ENCODE measurements around the gene WDR37.

WDR37 gene

GRCh38 chr10:1104971-1105370 is 48.8 kb downstream of the WDR37 start:
- DNase-seq: no peak
- Histone ChIP-seq H3K4me2 (ENCODE audit: low read length, poor library complexity, severe bottlenecking) (no peak overlapping the region), H3K79me1 (replicated peaks; ENCODE audit: low read length, poor library complexity, severe bottlenecking) (peaks cover 37% of the 10 kb centered on the region)

GRCh38 chr10:1107004-1107403 is 50.8 kb downstream of the WDR37 start:
- no peak overlapping the region for H4K91ac ChIP-seq (ENCODE audit: low read length)
- H3K27me3 ChIP-seq (ENCODE audit: control insufficient read depth in 1 of 2, insufficient read depth in 1 of 2, low read length in 2 of 2): no peaks in the 10 kb centered on the region
- DNase-seq: no peak
- no peak overlapping the region for H2BK15ac ChIP-seq (ENCODE audit: low read depth, poor library complexity, severe bottlenecking)
- no peak overlapping the region for H4K8ac ChIP-seq (ENCODE audit: low read length)
- H3K18ac ChIP-seq (ENCODE audit: low read depth in 1 of 2, low read length in 2 of 2): no peak overlapping the region
- no peak overlapping the region for H2AFZ ChIP-seq (ENCODE audit: low read depth, low read length)
- H3K4me3 ChIP-seq (ENCODE audit: insufficient read depth in 1 of 2, low read depth in 1 of 2, low read length in 2 of 2): no peak overlapping the region
- WGBS: 99% methylated on average over 15 of the region's 15 CpGs
- no peak overlapping the region for H2BK12ac ChIP-seq (ENCODE audit: low read length in 2 of 2)
- H3K4ac ChIP-seq (ENCODE audit: low read depth in 1 of 2, low read length in 2 of 2): no peak overlapping the region
- no peak overlapping the region for H3K27ac ChIP-seq (ENCODE audit: low read length, poor library complexity, severe bottlenecking)
- no peak overlapping the region for H2BK5ac ChIP-seq (ENCODE audit: low read depth, low read length, poor library complexity, severe bottlenecking)
- no peak overlapping the region for H3K23ac ChIP-seq (ENCODE audit: low read length in 2 of 2)
- peaks cover 28% of the 10 kb centered on the region for H3K79me1 ChIP-seq (replicated peaks; ENCODE audit: low read length, poor library complexity, severe bottlenecking)
- no peak overlapping the region for H3K9ac ChIP-seq (ENCODE audit: low read length)
- no peaks in the 10 kb centered on the region for H3K9me3 ChIP-seq (ENCODE audit: control insufficient read depth, low read length)
- peaks cover 71 to 94% of the 10 kb centered on the region in 2 experiments for H3K36me3 ChIP-seq (ENCODE audit: control insufficient read depth in 1 of 2, insufficient read depth in 2 of 2, low read depth in 1 of 2, low read length in 2 of 2)
- H2AK5ac ChIP-seq (ENCODE audit: low read length, severe bottlenecking): no peak overlapping the region
- H2BK120ac ChIP-seq (ENCODE audit: low read depth, low read length): no peak overlapping the region
- peak overlapping the region in 1 of 2 experiments; percentile 27 for H3K14ac ChIP-seq (ENCODE audit: low read length in 2 of 2)
- peaks cover 14% of the 10 kb centered on the region for H3K4me1 ChIP-seq (ENCODE audit: control insufficient read depth, insufficient read depth, low read depth, low read length)
- no peak overlapping the region for H3K4me2 ChIP-seq (ENCODE audit: low read length, poor library complexity, severe bottlenecking)

More at GRCh38 chr10:1104971-1105370, 48.8 kb downstream of the WDR37 start:
- Histone ChIP-seq H2BK120ac (ENCODE audit: low read depth, low read length) (no peak overlapping the region), H3K27ac (ENCODE audit: low read length, poor library complexity, severe bottlenecking) (no peak overlapping the region), H3K14ac (ENCODE audit: low read length in 2 of 2) (no peak overlapping the region), H2BK12ac (ENCODE audit: low read length in 2 of 2) (no peak overlapping the region), H3K23ac (ENCODE audit: low read length in 2 of 2) (no peak overlapping the region), H3K4me3 (ENCODE audit: insufficient read depth in 1 of 2, low read depth in 1 of 2, low read length in 2 of 2) (no peak overlapping the region), H4K8ac (ENCODE audit: low read length) (no peak overlapping the region), H3K4ac (ENCODE audit: low read depth in 1 of 2, low read length in 2 of 2) (no peak overlapping the region), H3K4me1 (ENCODE audit: control insufficient read depth, insufficient read depth, low read depth, low read length) (peaks cover 9% of the 10 kb centered on the region), H2BK15ac (ENCODE audit: low read depth, poor library complexity, severe bottlenecking) (no peak overlapping the region), H2BK5ac (ENCODE audit: low read depth, low read length, poor library complexity, severe bottlenecking) (no peak overlapping the region), H3K9ac (ENCODE audit: low read length) (no peak overlapping the region), H3K18ac (ENCODE audit: low read depth in 1 of 2, low read length in 2 of 2) (no peak overlapping the region), H2AK5ac (ENCODE audit: low read length, severe bottlenecking) (no peak overlapping the region), H3K9me3 (ENCODE audit: control insufficient read depth, low read length) (no peaks in the 10 kb centered on the region), H3K36me3 (ENCODE audit: control insufficient read depth in 1 of 2, insufficient read depth in 2 of 2, low read depth in 1 of 2, low read length in 2 of 2) (peaks cover 78 to 86% of the 10 kb centered on the region in 2 experiments), H4K91ac (ENCODE audit: low read length) (no peak overlapping the region), H2AFZ (ENCODE audit: low read depth, low read length) (no peak overlapping the region), H3K27me3 (ENCODE audit: control insufficient read depth in 1 of 2, insufficient read depth in 1 of 2, low read length in 2 of 2) (no peaks in the 10 kb centered on the region)
- 96% methylated on average over 14 of the region's 14 CpGs for WGBS

DNA sequence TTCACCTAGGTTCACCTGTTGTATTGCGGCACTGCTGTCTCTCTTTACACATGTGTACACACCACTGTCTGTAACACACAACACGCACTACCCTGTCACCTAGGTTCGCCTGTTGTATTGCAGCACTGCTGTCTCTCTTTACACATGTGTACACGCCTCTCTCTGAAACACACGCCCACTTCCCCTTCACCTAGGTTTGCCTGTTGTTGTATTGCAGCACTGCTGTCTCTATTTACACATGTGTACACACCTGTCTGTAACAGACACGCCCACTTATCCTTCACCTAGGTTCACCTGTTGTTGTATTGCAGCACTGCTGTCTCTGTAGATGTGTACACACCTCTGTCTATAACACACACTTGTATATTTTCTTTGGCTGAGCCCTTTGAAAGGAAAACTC is 51.5 kb downstream of the WDR37 start:
- Histone ChIP-seq H3K4me1 (ENCODE audit: control insufficient read depth, insufficient read depth, low read depth, low read length) (peaks cover 12% of the 10 kb centered on the region), H3K18ac (ENCODE audit: low read depth in 1 of 2, low read length in 2 of 2) (no peak overlapping the region), H2BK5ac (ENCODE audit: low read depth, low read length, poor library complexity, severe bottlenecking) (no peak overlapping the region), H2BK15ac (ENCODE audit: low read depth, poor library complexity, severe bottlenecking) (no peak overlapping the region), H2BK120ac (ENCODE audit: low read depth, low read length) (no peak overlapping the region), H3K14ac (ENCODE audit: low read length in 2 of 2) (no peak overlapping the region), H3K27me3 (ENCODE audit: control insufficient read depth in 1 of 2, insufficient read depth in 1 of 2, low read length in 2 of 2) (no peaks in the 10 kb centered on the region), H3K27ac (ENCODE audit: low read length, poor library complexity, severe bottlenecking) (no peak overlapping the region), H3K9ac (ENCODE audit: low read length) (no peak overlapping the region), H3K4ac (ENCODE audit: low read depth in 1 of 2, low read length in 2 of 2) (no peak overlapping the region), H2AFZ (ENCODE audit: low read depth, low read length) (no peak overlapping the region), H2AK5ac (ENCODE audit: low read length, severe bottlenecking) (no peak overlapping the region), H3K23ac (ENCODE audit: low read length in 2 of 2) (no peak overlapping the region), H3K79me1 (replicated peaks; ENCODE audit: low read length, poor library complexity, severe bottlenecking) (peaks cover 26% of the 10 kb centered on the region), H3K4me2 (ENCODE audit: low read length, poor library complexity, severe bottlenecking) (no peak overlapping the region), H4K91ac (ENCODE audit: low read length) (no peak overlapping the region), H4K8ac (ENCODE audit: low read length) (no peak overlapping the region), H3K9me3 (ENCODE audit: control insufficient read depth, low read length) (no peaks in the 10 kb centered on the region), H2BK12ac (ENCODE audit: low read length in 2 of 2) (no peak overlapping the region), H3K4me3 (ENCODE audit: insufficient read depth in 1 of 2, low read depth in 1 of 2, low read length in 2 of 2) (no peak overlapping the region), H3K36me3 (ENCODE audit: control insufficient read depth in 1 of 2, insufficient read depth in 2 of 2, low read depth in 1 of 2, low read length in 2 of 2) (peaks cover 70 to 94% of the 10 kb centered on the region in 2 experiments)
- 93% methylated on average over 6 of the region's 6 CpGs for WGBS
- no peak for DNase-seq

- Histone ChIP-seq H2AFZ (ENCODE audit: low read depth, low read length) (no peak overlapping the region), H4K8ac (ENCODE audit: low read length) (peak overlapping the region; percentile 79), H3K23ac (ENCODE audit: low read length in 2 of 2) (no peak overlapping the region), H3K9me3 (ENCODE audit: control insufficient read depth, low read length) (no peaks in the 10 kb centered on the region), H3K4ac (ENCODE audit: low read depth in 1 of 2, low read length in 2 of 2) (peak overlapping the region in 1 of 2 experiments; percentile 1), H3K4me1 (ENCODE audit: control insufficient read depth, insufficient read depth, low read depth, low read length) (peaks cover 8% of the 10 kb centered on the region), H2BK15ac (ENCODE audit: low read depth, poor library complexity, severe bottlenecking) (no peak overlapping the region), H3K27ac (ENCODE audit: low read length, poor library complexity, severe bottlenecking) (peak overlapping the region; percentile 81), H3K27me3 (ENCODE audit: control insufficient read depth in 1 of 2, insufficient read depth in 1 of 2, low read length in 2 of 2) (no peaks in the 10 kb centered on the region), H3K14ac (ENCODE audit: low read length in 2 of 2) (peak overlapping the region in 1 of 2 experiments; percentile 64), H2AK5ac (ENCODE audit: low read length, severe bottlenecking) (peak overlapping the region; percentile 98), H4K91ac (ENCODE audit: low read length) (peak overlapping the region; percentile 45), H3K4me3 (ENCODE audit: insufficient read depth in 1 of 2, low read depth in 1 of 2, low read length in 2 of 2) (peak overlapping the region in 1 of 2 experiments; percentile 10), H2BK120ac (ENCODE audit: low read depth, low read length) (no peak overlapping the region), H3K9ac (ENCODE audit: low read length) (no peak overlapping the region), H3K18ac (ENCODE audit: low read depth in 1 of 2, low read length in 2 of 2) (peak overlapping the region in 1 of 2 experiments; percentile 34), H2BK12ac (ENCODE audit: low read length in 2 of 2) (peak overlapping the region in 1 of 2 experiments; percentile 59), H3K4me2 (ENCODE audit: low read length, poor library complexity, severe bottlenecking) (no peak overlapping the region), H2BK5ac (ENCODE audit: low read depth, low read length, poor library complexity, severe bottlenecking) (peak overlapping the region; percentile 84), H3K36me3 (ENCODE audit: control insufficient read depth in 1 of 2, insufficient read depth in 2 of 2, low read depth in 1 of 2, low read length in 2 of 2) (peaks cover 62 to 93% of the 10 kb centered on the region in 2 experiments), H3K79me1 (replicated peaks; ENCODE audit: low read length, poor library complexity, severe bottlenecking) (peaks cover 25% of the 10 kb centered on the region)
- 58% methylated on average over 32 of the region's 32 CpGs for WGBS
- DNase-seq: peak; percentile 88
Observed at GRCh38 chr10:1109795-1110673, 53.8 kb downstream of the WDR37 start.

All from mesenchymal stem cell (in vitro differentiated cells and primary cell).